ENCODE measurements around the gene PSAT1.

Gene PSAT1

DNA sequence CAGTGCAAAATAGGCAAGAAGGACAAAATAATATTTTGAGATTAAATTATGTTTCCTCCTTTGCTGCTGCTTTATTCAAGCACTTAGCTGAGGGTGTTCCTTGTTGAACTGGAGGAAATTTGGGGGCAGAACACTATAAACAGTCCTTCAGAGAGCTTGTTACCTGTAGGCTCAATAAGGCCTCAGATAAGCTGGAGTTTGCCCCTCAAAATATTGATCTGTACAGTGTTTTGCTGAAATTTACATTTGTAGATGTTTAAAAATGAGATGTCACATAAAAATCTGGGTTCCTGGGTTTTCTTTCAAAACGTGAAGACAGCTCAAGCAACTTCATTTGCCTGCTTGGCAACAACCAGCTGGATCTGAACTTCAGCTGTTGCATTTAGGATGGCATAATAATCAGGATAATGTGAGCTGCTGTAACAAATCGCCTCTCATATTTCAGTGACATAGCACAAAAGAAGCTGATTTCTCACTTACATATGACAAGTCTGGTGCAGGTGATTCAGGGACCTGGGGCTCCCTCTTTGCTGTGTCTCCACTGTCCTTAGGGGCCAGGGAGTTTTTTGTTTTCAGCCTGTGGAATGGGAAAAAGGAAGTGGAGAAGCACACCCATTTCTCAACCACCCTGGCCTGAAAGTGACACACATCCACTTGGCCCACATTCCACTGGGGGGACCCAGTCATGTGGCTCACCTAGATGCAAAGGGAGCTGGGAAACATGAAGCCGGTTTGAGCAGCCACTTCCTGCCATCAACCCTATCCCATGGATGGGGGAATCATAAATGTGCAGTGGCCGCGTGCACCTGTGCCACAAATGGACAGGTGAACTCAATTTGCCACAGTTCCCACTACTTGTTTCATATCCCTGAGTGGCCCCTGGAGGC lies 2.4 kb upstream of the PSAT1 start:
- DNase-seq = no peak

DNA sequence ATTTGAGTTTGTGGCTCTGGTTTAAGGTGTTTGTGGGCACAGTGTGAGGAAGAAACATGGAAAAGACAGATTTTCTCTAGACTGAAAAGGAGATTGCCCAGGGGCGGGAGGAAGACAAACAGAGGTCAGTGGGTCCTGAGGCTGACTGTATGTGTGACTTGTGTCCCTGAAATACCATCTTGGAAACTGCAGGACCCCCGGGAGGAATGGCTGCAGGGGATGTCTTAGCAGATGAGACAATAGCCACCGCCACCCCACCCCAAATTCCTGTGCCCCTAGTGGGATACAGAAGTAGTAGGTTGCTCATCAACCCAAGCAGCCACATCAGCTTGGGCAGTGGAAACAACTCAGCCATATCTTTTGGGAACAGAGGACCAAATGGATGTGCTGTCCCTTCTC lies 1.7 kb upstream of the PSAT1 start:
- no peak for DNase-seq

DNA sequence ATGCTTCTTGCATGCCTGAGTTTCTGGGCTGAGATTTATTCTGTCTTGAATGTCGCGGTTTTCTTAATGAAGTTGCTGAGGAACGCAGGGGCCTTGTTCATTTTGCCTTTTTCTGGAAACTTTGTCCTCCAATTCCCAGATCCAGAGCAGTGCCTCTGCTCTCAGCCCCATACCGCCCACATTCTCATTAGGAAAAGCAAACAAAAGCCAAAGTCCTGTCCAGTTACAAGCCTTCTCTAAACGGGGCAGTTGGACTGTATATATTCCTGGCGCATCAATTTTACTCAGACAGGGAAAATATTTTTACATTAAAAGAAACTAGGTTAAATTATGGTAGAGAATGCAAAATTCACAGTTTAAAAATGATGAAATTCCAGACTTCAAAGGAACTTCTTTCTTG lies 1.2 kb upstream of the PSAT1 start:
- DNase-seq = no peak

DNA sequence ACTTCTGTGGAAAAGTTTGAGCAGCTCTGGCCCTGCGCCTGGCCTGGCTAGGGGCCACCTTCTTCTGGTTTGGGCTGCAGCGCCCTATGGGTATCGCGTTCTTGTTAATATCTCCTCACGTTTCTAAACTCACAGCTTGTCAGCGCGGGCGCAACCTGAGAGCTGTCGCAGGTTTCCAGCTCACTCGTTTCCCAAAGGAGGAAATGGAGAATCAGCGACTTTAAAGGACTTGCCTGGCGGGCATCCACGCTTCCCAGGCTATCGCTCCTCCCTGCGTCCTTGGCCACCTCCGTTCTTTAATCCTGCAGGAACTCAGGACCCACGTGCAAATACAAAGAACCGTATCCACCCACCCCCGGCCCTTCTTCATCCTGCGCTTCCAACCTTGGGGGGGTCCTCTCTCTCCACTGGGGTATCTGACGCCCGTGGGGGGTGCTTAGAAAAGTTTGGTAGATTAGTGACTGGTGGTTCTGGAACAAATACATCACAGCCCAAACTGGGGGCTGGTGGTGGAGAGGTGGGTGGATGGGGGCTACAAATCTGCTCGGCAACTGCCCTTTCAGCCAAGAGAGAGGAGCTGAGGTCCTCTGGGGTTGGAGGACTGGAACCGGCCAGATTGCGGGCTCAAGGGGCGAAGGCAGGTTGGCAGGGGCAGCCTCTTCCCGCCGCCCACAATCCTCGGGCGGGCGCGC lies 578 bp upstream of the PSAT1 start:
- DNase-seq = no peak

DNA sequence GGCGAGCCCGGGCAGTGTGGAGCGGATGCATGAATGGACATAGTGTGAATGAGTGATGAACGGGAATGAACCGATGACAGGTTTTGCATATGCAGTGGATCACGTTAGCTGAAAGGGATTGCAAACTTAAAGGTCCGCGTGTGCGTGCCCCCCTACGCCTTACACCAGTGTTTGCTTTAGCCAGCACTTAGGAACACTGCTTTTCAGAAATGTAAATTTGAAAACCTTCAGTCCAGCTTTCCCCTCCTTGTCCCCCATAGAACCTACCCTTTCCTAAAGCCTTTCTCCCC lies 692 bp downstream of the PSAT1 start:
- DNase-seq = peak; percentile 24 to 29

DNA sequence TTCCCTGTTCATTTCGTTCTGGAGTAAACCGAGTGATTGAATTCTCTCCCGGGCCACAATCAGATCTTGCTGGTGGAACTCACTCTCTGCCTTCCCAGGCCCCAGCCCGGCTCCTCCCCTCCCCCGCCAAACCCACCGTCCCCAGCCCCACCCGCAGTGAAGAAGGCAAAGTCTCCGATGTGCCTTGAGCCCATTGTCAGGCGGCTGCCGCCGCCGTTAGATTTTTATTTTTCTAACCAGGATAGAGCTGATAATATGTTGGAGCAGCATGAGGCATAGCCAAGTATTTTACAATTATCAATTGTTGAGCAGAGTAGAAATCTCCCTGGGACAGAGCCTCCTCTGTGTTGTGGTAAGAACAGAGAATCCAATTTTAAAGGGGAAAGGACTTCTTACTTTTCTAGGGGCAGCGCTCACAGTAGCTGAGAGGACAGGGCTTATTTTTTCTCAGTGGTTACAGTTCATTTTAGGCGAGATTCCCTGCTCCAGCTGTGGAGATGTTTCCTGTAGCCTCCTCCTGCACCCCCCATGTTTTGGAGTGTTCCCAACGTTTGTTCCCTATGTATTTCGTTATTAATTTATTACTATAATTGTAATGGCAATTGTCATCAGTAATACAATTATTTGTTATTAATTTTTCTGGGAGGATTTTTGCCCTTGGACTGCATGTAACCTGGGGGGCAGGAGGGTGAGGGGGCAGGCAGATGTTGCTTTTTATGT lies 1.3 kb downstream of the PSAT1 start:
- DNase-seq = peak; percentile 31 to 55

DNA sequence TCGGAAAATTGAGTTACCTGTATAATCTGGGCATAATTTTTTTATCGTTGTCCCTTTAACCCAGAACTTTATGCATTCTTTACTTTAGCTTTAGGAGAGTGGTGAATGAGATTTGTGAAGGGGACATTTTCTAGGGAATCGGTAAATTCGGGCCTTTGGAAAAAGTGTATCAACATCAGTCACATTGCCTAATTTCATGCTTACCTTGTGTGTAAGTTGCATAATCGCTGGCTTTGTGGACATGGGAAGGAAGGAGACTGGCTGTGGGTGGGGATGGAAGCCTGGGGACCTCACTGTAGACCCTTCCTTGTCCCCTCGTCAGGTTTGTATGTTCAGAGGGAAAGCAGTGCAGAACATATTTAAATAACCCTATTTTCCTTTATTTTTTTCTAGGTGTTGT lies 3.3 kb downstream of the PSAT1 start:
- DNase-seq = no peak

DNA sequence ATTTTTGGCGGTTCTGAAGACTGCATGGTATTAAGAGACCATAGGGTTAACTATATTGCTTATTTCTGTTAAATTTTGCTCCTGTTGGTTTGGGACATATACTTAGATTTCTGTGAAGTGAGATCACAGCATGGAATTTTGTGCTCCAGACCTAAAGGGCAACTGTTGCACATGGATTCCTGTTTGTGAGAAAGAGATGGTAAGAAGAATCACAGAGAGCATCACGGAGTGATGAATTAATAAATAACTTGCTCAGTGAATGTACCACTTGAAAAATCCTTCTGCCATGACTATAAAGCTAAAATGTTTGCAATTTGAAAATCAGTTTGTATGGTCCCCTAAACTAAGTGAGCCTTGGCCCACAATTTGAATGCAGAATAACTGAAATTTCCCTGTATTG lies 4.5 kb downstream of the PSAT1 start:
- DNase-seq = no peak

DNA sequence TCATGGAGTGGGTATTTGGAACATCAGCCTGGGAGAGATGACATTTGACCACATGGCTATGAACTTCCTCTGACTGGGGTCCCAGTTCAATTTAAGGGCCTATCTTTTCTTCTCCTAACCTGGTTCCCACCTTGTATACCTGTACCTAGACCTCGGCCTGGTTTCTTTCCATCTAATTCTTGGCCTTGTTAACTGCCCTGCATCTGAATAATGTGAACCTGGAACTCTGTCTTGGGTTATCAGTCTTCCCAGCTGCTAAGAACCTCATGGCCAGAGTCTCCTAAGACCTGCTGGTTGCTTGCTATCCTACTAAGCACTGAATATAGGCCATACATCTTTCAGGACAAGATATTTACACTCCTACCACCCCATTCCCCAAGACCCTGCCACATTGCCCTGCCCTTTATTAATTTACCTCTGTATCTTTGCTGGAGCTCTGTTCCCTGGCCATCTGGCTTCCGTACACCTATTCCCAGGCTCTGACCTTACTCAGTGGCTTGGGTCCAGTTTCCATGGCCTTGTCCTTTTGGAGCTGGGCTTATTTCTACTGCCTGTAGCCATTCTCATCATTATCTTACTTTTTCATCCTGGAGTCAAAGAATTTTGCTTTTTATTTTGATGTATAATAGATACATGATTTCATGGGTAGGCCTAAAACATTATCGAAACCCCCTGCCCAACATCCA lies 6.6 kb downstream of the PSAT1 start:
- no peak for DNase-seq

DNA sequence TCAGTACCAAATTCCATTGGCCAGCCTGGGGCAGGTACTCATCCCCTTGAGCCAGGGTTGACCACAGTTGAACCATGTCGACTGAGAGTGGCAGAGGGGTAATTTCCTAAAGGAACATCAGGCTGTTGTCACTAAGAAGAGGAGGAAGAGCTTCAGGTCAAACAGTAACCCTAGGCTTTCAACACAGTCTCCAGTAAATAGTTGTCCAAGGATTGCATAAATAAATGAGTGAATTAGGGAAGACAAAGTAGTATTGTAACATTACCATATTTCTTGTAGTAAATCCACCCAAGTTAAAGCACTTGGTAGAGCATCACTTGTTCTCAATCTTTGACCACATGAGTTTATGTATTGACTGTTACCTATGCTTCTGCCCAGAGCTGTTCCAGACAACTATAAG lies 7.4 kb downstream of the PSAT1 start:
- no peak for DNase-seq

DNA sequence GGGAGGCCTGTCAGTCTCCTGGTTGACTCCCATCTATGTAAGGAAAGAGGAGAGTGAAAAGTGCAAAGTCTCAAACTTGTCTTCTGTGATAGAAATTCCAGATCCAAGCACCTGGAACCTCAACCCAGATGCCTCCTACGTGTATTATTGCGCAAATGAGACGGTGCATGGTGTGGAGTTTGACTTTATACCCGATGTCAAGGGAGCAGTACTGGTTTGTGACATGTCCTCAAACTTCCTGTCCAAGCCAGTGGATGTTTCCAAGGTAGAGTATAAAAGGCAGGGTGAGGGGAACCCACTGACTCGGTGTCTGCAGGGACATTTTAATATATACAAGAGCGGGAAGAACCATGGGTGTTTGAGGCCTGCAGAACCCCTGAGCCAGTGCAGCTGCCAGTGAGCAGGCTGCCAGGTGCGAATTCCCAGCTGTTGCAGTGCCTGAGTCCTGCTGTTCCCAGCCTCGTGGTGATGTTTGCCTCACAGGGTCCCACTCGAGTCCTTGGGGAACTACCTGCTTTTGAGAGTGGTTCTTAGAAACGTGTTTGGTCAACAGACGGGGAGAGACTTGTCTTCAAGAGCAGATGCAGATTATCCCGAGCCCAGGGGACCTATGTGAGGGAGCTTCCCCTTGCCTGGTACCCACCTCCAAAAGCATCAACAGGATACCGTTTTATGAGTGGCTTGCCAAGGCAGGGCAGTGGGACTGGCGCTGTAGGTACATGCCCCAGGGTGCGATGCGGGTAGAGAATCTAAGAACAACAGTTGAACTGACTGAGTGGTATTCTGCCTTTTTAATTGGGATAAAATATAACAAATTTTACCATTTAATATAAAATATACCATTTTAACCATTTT lies 9.5 kb downstream of the PSAT1 start:
- DNase-seq = no peak

DNA sequence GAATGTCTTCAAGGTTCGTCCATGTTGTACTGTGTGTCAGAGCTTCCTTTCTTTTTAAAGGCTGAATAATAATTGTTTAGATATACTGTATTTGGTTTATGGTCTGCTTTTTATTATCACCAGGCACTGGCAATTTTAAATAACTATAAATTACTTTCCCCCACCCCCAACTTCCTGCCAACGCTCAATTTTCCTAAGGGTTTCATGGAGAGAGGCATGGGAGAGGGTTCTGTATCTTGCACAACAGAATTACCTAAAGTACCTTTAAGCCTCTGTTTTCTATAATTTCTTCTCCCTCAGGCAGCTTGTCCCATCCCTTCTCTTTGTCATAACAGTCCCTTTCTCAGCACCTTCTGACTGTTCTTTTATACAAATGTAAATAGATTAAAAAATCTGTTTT lies 10.4 kb downstream of the PSAT1 start:
- no peak for DNase-seq

DNA sequence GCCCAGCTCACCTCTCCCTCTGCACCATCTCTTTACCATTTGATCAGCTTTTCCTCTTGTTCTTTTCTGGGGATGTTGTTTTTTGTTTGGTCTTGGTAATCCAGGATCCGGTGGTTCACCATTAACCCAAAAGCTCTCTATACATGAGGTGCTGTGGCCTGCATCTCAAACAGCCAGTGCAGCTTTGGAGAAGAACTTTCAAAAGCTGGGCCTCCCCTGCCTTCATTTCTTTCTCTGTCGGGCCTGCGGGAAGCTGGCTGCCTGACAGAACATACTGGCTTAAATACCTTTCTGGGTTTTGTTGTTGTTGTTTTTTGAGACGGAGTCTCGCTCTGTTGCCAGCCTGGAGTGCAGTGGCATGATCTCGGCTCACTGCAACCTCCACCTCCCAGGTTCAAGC lies 12.1 kb downstream of the PSAT1 start:
- no peak for DNase-seq

DNA sequence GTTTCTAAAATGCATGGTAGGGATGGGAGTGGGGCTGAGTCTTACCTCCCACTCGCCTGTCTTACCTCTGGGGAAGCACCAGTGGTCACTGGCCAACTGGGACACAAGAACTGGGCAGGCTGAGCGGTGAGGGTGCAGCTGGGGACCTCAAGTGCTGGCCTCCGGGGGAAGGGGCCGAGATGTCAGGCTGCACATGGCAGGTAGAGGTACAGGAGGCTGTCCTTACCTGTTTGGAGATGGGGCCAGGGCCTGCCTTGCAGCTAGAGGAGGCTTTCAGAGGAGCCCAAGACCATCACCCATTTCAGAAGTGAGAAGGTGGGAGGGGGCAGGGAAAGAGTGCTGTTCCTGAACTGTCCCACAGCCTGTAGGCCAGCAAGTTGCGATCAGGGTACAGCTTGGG lies 14.2 kb downstream of the PSAT1 start:
- no peak for DNase-seq

DNA sequence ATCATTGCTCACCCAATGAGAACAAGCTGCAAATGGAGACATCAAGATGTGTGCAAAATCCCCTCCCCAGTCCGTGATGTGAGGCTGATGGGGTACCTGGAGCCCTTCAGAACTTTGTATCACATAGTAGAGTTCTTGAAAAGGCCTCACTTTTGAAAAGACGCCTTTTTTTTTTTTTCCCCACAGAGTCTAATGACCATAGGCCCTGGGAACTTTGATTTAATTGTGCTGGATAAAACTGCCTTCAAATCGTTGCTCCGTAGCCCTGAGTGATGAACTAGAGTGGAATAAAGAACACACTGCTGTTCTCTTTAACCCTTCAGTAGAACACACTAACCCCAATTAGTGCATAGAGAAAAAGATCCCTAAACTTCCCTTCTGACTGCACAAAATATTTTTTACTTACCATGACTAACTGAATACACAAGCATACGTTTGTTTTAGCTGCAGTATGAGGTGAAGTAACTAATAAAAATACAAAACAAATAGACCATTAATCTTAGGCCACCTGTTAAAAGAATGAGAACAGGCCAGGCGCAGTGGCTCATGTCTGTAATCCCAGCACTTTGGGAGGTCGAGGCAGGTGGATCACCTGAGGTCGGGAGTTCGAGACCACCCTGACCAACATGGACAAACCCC lies 15.1 kb downstream of the PSAT1 start:
- no peak for DNase-seq

DNA sequence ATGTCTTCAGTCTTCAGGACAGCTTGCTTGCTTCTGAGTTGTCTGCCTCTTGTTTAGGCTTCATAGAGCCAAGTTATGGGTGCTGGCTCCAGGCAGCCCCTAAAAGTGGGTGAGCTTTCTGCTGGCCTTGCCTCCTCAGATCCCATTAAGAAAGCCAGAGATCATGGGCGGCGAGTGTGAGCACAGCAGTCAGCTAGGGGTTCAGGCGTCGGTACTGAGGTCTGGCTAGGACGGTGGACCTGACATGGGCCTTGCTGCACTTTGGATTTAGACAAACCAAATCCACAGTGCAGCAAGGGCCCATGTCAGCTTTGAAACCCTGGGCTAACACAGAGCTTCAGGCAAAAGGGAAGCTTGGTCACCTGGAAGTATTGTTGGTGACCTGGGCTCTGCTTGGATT lies 17.6 kb downstream of the PSAT1 start:
- no peak for DNase-seq

DNA sequence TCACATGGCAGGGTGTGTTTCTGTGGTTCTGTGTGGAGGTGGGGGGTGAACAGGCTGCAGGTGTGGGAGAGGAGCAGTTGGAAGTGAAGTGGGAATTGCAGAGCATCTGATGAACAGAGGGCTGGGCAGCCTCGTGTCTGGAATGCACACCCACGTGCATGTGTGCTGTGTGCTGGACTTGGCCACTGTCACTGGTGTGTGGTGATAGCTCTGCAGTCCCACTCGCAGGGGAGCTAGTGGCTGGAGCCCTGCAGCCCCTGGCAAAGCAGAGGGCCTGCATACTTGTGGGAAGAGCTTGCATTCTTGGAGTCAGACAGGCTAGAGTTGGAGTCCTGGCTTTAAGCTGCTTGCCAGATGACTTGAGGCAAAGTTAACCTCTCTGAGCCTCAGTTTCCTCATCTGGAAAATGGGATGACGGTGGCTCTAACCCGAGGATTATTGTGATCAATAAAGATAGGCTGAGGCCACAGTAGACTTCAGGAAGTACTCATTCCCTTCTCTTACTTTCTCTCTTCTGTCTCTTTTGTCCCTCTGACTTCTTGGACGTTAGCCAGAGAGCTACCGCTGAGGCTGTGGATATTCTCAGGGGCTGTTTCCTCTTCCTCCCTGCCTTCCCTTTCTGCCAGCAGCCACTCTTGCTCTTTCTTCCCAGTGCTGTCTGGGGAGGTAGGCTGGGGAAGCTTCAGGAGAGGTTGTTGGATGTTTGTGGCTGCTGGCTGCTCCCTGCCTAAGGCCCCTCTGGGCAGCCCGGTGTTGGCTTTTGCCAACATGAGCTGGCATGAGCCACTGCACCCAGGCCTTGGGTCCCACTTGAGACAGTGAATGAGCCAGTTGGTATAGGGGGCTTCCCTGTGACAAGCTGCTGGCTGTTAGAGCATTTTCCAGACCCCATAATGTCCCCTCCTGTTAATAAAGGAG lies 18.3 kb downstream of the PSAT1 start:
- peak; percentile 63 to 72 for DNase-seq

DNA sequence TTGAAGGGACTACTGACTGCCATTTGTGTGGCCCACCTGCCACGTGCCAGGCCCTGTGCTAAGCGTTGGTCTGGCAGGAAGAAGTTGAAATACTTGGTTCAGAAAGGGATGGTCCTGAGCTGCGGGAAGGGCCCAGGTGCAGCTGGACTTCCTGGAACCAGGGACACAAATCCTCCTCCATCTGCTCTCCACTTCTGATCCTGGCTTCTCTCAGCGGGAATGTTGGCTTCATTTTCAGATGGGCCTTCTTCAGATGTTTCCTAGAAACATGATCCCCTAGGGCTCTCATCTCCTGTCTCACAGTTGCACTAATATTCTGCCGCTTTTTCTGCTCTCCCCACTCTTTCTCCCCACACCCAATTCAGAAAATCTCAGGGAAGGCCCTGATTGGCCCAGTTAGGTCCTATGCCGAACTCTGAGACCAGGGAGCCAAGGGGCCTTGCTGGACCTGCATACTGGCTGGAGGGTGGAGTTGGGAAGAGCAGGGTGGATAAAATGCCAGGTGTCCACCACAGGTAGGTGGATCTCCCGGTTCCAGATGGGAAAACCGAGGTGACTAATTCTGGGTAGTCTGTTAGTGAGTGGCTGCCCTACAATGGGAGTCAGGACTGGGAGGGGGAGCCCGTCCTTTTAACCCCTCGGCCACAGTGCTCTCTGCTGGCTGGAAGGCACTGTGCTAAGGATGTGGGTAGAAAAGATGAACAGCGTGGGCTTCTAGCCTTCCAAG lies 19.4 kb downstream of the PSAT1 start:
- DNase-seq = no peak

DNA sequence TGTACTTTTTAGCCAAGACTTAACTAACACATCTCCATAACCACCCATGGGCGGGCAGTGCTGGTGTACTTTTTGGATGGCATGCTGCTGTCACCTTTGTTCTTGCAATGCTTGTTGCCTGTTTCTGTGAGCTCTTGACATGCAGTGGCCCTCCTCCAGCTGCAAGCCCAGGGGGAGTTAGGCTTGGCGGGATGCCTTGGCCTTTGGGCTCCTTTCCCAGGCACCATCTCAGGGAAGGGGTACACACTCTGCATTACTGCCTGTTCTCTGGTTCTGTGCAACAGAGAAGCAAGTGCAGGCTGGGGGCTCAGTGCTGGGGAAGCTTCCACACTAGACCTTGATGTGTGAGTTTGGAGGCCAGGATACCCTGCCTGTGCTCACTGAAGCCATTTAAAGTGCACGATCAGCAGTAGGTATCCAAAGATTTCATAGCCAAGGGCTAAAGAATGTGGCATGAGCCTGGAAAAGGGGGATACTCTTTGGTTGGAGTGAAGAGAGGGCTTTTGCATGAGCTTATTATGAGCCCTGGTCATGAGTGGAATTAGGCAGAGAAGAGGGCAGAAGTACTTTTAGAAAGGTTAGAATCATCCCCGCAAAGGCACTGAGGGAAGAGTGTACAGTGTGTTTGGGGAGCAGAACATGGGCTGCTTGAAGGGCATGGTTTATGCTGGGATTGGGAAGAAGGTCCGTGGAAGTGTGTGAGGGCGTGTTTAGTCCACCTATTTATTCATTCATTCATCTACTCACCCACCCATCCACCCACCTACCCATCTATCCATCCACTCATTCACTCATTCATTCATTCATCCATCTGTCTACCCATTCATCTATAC lies 22.5 kb downstream of the PSAT1 start:
- no peak for DNase-seq

Data from Kasumi-1 (cell line).